HG03520 (cell line): ENCODE data around the gene CCDC87.
"Not testable (repeated sequence)": the region's sequence is repeated elsewhere in the genome, so short reads cannot be mapped to it uniquely, and the experiment has no call there.

Experiments
- ATAC-seq: cut with Tn5 transposase; IDR thresholded peaks from one replicate; pipeline ENCODE4 v1.9.1; 2021; ENCODE audit warnings: mild to moderate bottlenecking, moderate library complexity; ENCODE audit not compliant: unreplicated experiment

CCDC87 gene

GRCh38 chr11:66592457-66593302 is at the start of gene CCDC87, which contains the start of gene CCS:
CCDC87 (minus strand) TSS chr11:66593063; CDS start chr11:66593015, 48 bp downstream.
CCS (plus strand) TSS chr11:66593185; CDS start chr11:66593262, 77 bp downstream.
- ATAC-seq = peak; percentile 90

- no peak for ATAC-seq
Observed at GRCh38 chr11:66641834-66642233, 49.0 kb upstream of the CCDC87 start.

- ATAC-seq = not testable (repeated sequence)
Observed at GRCh38 chr11:66639814-66640340, 47.0 kb upstream of the CCDC87 start.

- no peak for ATAC-seq
Observed at GRCh38 chr11:66639066-66639813, 46.4 kb upstream of the CCDC87 start.

- ATAC-seq = peak; percentile 94
Observed at GRCh38 chr11:66638177-66639065, 45.6 kb upstream of the CCDC87 start, which contains the start of gene RBM4. RBM4 (plus strand) TSS chr11:66638703; CDS start chr11:66639712, 1,009 bp downstream.

- ATAC-seq = no peak
Observed at GRCh38 chr11:66637557-66638176, 44.8 kb upstream of the CCDC87 start.

- ATAC-seq = no peak
Observed at GRCh38 chr11:66636411-66636810, 43.5 kb upstream of the CCDC87 start.

- no peak for ATAC-seq
Observed at GRCh38 chr11:66632952-66633351, 40.1 kb upstream of the CCDC87 start.

GRCh38 chr11:66631883-66632282 is 39.0 kb upstream of the CCDC87 start:
- ATAC-seq = no peak

GRCh38 chr11:66629356-66629755 is 36.5 kb upstream of the CCDC87 start:
- ATAC-seq = no peak

- no peak for ATAC-seq
Observed at GRCh38 chr11:66628061-66628603, 35.3 kb upstream of the CCDC87 start.

- no peak for ATAC-seq
Observed at GRCh38 chr11:66626926-66627325, 34.1 kb upstream of the CCDC87 start.

GRCh38 chr11:66626382-66626781 is 33.5 kb upstream of the CCDC87 start:
- ATAC-seq = no peak

- no peak for ATAC-seq
Observed at GRCh38 chr11:66625752-66626149, 32.9 kb upstream of the CCDC87 start.

- no peak for ATAC-seq
Observed at GRCh38 chr11:66625041-66625751, 32.3 kb upstream of the CCDC87 start.

- ATAC-seq = no peak
Observed at GRCh38 chr11:66624450-66624849, 31.6 kb upstream of the CCDC87 start.

- no peak for ATAC-seq
Observed at GRCh38 chr11:66619080-66619554, 26.3 kb upstream of the CCDC87 start.

GRCh38 chr11:66617155-66617834 is 24.4 kb upstream of the CCDC87 start:
- ATAC-seq = peak; percentile 4
